GM10248 (cell line): Measurements from ENCODE around the gene ZNF385C.

Experiments
- CTCF ChIA-PET: fragments of 300-600 bp; sonication (Branson Sonifier 250); formaldehyde crosslinking; extraction: SDS; loops from one replicate; lab custom pipeline; 2021; ENCODE audit warnings: antibody characterized with exemption; lab: Yijun Ruan, JAX
- POLR2A ChIA-PET: fragments of 350-650 bp; sonication (Branson Sonifier 250); formaldehyde crosslinking; extraction: SDS; loops from one replicate; lab custom pipeline; 2020; ENCODE audit warnings: antibody characterized with exemption; lab: Yijun Ruan, JAX
- DNase-seq: peaks from one replicate; pipeline ENCODE4 v3.0.0; 2012; ENCODE audit errors: extremely low spot score
- TF ChIP-seq, protein P1 (sequence below): IDR thresholded peaks from 2 replicates; pipeline ENCODE4 v1.5.1; 2012; ENCODE audit warnings: mild to moderate bottlenecking, low read depth; ENCODE audit errors: extremely low read depth, missing control alignments, control extremely low read depth

Gene ZNF385C

GRCh38 chr17:42060231-42060630 is 38.0 kb downstream of the ZNF385C start:
- CTCF ChIA-PET = interaction anchor here (0.7 to 3.7 kb wide), 2 partner anchors 21 to 35 kb away, joined by 3 to 19 read pairs; no protein-coding TSS in a partner anchor
- TF ChIP-seq, protein P1, sequence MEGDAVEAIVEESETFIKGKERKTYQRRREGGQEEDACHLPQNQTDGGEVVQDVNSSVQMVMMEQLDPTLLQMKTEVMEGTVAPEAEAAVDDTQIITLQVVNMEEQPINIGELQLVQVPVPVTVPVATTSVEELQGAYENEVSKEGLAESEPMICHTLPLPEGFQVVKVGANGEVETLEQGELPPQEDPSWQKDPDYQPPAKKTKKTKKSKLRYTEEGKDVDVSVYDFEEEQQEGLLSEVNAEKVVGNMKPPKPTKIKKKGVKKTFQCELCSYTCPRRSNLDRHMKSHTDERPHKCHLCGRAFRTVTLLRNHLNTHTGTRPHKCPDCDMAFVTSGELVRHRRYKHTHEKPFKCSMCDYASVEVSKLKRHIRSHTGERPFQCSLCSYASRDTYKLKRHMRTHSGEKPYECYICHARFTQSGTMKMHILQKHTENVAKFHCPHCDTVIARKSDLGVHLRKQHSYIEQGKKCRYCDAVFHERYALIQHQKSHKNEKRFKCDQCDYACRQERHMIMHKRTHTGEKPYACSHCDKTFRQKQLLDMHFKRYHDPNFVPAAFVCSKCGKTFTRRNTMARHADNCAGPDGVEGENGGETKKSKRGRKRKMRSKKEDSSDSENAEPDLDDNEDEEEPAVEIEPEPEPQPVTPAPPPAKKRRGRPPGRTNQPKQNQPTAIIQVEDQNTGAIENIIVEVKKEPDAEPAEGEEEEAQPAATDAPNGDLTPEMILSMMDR = no peak
- no peak for DNase-seq
- POLR2A ChIA-PET = no interaction called here

GRCh38 chr17:42059815-42060214 is 38.5 kb downstream of the ZNF385C start:
- no peak for DNase-seq
- TF ChIP-seq, protein P1 = no peak
- POLR2A ChIA-PET = no interaction called here
- CTCF ChIA-PET = interaction anchor here (0.7 kb wide), 1 partner anchor 21 kb away, joined by 3 read pairs; no protein-coding TSS in a partner anchor

- CTCF ChIA-PET = interaction anchor here (1.2 to 1.7 kb wide), 3 partner anchors 10 to 43 kb away, joined by 3 to 7 read pairs (median 4); no protein-coding TSS in a partner anchor
- no peak for DNase-seq
- POLR2A ChIA-PET = no interaction called here
Measured at GRCh38 chr17:42058063-42058462, 40.2 kb downstream of the ZNF385C start.

GRCh38 chr17:42056635-42057034 is 41.6 kb downstream of the ZNF385C start:
- ChIA-PET POLR2A (no interaction called here), CTCF (interaction anchor here (1.0 to 5.0 kb wide), 6 partner anchors 9 to 31 kb away, joined by 3 to 32 read pairs (median 6); no protein-coding TSS in a partner anchor)
- TF ChIP-seq, protein P1 = no peak
- no peak for DNase-seq

More at GRCh38 chr17:42058063-42058462, 40.2 kb downstream of the ZNF385C start:
- TF ChIP-seq, protein P1 = no peak

DNA sequence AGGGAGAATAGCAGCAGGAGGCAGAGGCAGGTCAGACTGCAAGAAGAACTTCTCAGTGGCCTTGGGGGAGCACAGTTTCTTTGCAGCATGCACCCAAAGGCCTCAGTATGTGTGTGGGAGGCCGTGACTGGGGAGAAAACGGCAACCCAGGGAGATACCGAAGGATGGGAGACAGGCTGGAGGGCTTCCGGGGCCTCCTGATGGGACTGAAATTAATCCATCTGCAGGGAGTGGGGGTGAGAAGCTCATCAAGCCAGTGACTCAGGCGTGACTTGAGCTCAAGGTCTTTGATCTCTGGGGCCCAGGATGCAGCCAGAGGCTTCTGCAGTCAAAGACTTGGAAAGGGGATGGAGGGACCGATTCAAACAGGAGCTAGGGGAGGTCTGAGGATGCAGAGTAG is 42.8 kb downstream of the ZNF385C start:
- DNase-seq = no peak
- ChIA-PET POLR2A (interaction anchor here (0.6 kb wide), 1 partner anchor 89 kb away, joined by 6 read pairs; no protein-coding TSS in a partner anchor), CTCF (interaction anchor here (0.9 to 5.0 kb wide), 6 partner anchors 9 to 46 kb away, joined by 3 to 32 read pairs (median 6); no protein-coding TSS in a partner anchor)
- TF ChIP-seq, protein P1 = no peak

- TF ChIP-seq, protein P1 = no peak
- POLR2A ChIA-PET = interaction anchor here (0.6 kb wide), 1 partner anchor 89 kb away, joined by 6 read pairs; no protein-coding TSS in a partner anchor
- DNase-seq = no peak
- CTCF ChIA-PET = interaction anchor here (1.2 to 5.0 kb wide), 5 partner anchors 9 to 46 kb away, joined by 3 to 32 read pairs (median 9); no protein-coding TSS in a partner anchor
Measured at GRCh38 chr17:42055027-42055426, 43.2 kb downstream of the ZNF385C start.
